Measurements from ENCODE around the gene SIAH1. TPM values are rescaled to one million over a fixed set of nuclear protein-coding genes. Genes with fewer than 3 reads are reported as not detected.
A peak's percentile ranks its signal among the peaks of the same experiment; 100 is the strongest.

The SIAH1 gene
- total RNA-seq, 4 donors from 2014 or later, result 15.1 to 45.9 (median 27.8) TPM

GRCh38 chr16:48432136-48432535 is 46.9 kb upstream of the SIAH1 start:
- intact Hi-C loops (cut with DNase I; ENCODE audit: low total_unique reads), result no loop called here

GRCh38 chr16:48430890-48431289 is 45.7 kb upstream of the SIAH1 start:
- H3K4me1 ChIP-seq, result peaks cover 0 to 11% (median 0%) of the 10 kb centered on the region in 4 donors
- no peak for TF ChIP-seq POLR2AphosphoS5 (IDR thresholded peaks at IDR 0.05)
- no peak for TF ChIP-seq CTCF (IDR thresholded peaks at IDR 0.05)
- no peak for TF ChIP-seq EP300 (IDR thresholded peaks at IDR 0.05; ENCODE audit: low read depth)
- no peak for TF ChIP-seq POLR2A (IDR thresholded peaks at IDR 0.05)
- H3K4me3 ChIP-seq, result no peak overlapping the region
- DNase-seq, result no peak
- H3K27me3 ChIP-seq, result no peaks in the 10 kb centered on the region
- in situ Hi-C loops (cut with MboI; ENCODE audit: low pct_ligation_motif_present in 1 of 4, low pct_unique_long_range_greater_than_20kb in 1 of 4, low sequenced_read_pairs in 3 of 4) (no loop called here), intact Hi-C loops (cut with DNase I; ENCODE audit: low total_unique reads) (no loop called here)
- no peaks in the 10 kb centered on the region for H3K36me3 ChIP-seq
- WGBS, 2 donors (ENCODE audit: low coverage in 1 of 2), result 80 to 90% methylated on average over 3 of the region's 3 CpGs
- H3K9me3 ChIP-seq, result no peaks in the 10 kb centered on the region
- no peak overlapping the region for H3K27ac ChIP-seq

More at GRCh38 chr16:48432136-48432535, 46.9 kb upstream of the SIAH1 start:
- no peaks in the 10 kb centered on the region for H3K36me3 ChIP-seq
- peak; percentile 29 for DNase-seq
- in situ Hi-C loops (cut with MboI; ENCODE audit: low pct_ligation_motif_present in 1 of 4, low pct_unique_long_range_greater_than_20kb in 1 of 4, low sequenced_read_pairs in 3 of 4), result no loop called here
- no peak overlapping the region for H3K27ac ChIP-seq
- WGBS, 2 donors (ENCODE audit: low coverage in 1 of 2), result 20% methylated on average over 2 of the region's 2 CpGs; no CpG with 5 or more reads in 1 of the 2 donors
- no peak for TF ChIP-seq POLR2AphosphoS5 (IDR thresholded peaks at IDR 0.05)
- no peak for TF ChIP-seq EP300 (IDR thresholded peaks at IDR 0.05; ENCODE audit: low read depth)
- no peak for TF ChIP-seq POLR2A (IDR thresholded peaks at IDR 0.05)
- TF ChIP-seq CTCF (IDR thresholded peaks at IDR 0.05), result no peak
- no peak overlapping the region for H3K4me3 ChIP-seq
- H3K9me3 ChIP-seq, result no peaks in the 10 kb centered on the region
- H3K4me1 ChIP-seq, result peaks cover 0 to 11% (median 0%) of the 10 kb centered on the region in 4 donors
- no peaks in the 10 kb centered on the region for H3K27me3 ChIP-seq

- in situ Hi-C loops (cut with MboI; ENCODE audit: low pct_ligation_motif_present in 1 of 4, low pct_unique_long_range_greater_than_20kb in 1 of 4, low sequenced_read_pairs in 3 of 4), result no loop called here
- H3K4me1 ChIP-seq, result no peaks in the 10 kb centered on the region
- WGBS, 2 donors (ENCODE audit: low coverage in 1 of 2), result 77 to 88% methylated on average over 1 to 2 of the region's 2 CpGs
- DNase-seq, result no peak
- H3K9me3 ChIP-seq, result no peaks in the 10 kb centered on the region
- TF ChIP-seq EP300 (IDR thresholded peaks at IDR 0.05; ENCODE audit: low read depth) (no peak), CTCF (IDR thresholded peaks at IDR 0.05) (no peak), POLR2AphosphoS5 (IDR thresholded peaks at IDR 0.05) (no peak), POLR2A (IDR thresholded peaks at IDR 0.05) (no peak)
- no peak overlapping the region for H3K27ac ChIP-seq
- intact Hi-C loops (cut with DNase I; ENCODE audit: low total_unique reads), result no loop called here
- H3K4me3 ChIP-seq, result no peak overlapping the region
- no peaks in the 10 kb centered on the region for H3K27me3 ChIP-seq
- no peaks in the 10 kb centered on the region for H3K36me3 ChIP-seq
These were observed 41.3 kb upstream of the SIAH1 start for GRCh38 chr16:48426244-48427141.

- WGBS, 2 donors (ENCODE audit: low coverage in 1 of 2), result 85 to 94% methylated on average over 2 of the region's 2 CpGs
- Histone ChIP-seq H3K36me3 (no peaks in the 10 kb centered on the region), H3K9me3 (no peaks in the 10 kb centered on the region), H3K27ac (no peak overlapping the region), H3K4me3 (no peak overlapping the region), H3K27me3 (no peaks in the 10 kb centered on the region), H3K4me1 (no peaks in the 10 kb centered on the region)
- in situ Hi-C loops (cut with MboI; ENCODE audit: low pct_ligation_motif_present in 1 of 4, low pct_unique_long_range_greater_than_20kb in 1 of 4, low sequenced_read_pairs in 3 of 4), result no loop called here
- intact Hi-C loops (cut with DNase I; ENCODE audit: low total_unique reads), result no loop called here
- DNase-seq, result no peak
- TF ChIP-seq POLR2AphosphoS5 (IDR thresholded peaks at IDR 0.05), result no peak
- no peak for TF ChIP-seq CTCF (IDR thresholded peaks at IDR 0.05)
- no peak for TF ChIP-seq POLR2A (IDR thresholded peaks at IDR 0.05)
- no peak for TF ChIP-seq EP300 (IDR thresholded peaks at IDR 0.05; ENCODE audit: low read depth)
These were observed 37.3 kb upstream of the SIAH1 start for GRCh38 chr16:48422537-48422936.

Data from transverse colon (tissue), 4 donors.